Neutrophil (primary cell): Measurements from ENCODE around the gene RASD1.
A peak's percentile ranks its signal among the peaks of the same experiment; 100 is the strongest.

Experiments
- H3K27ac ChIP-seq: fragments of 200-600 bp; sonication (generic); 2 replicates; pipeline ENCODE4 v1.5.1; 2016; ENCODE audit warnings: mild to moderate bottlenecking, moderate library complexity
- H3K27me3 ChIP-seq: fragments of 200-600 bp; sonication (generic); 2 replicates; pipeline ENCODE4 v1.6.0; 2016; ENCODE audit warnings: mild to moderate bottlenecking
- H3K36me3 ChIP-seq: fragments of 200-600 bp; sonication (generic); 2 replicates; pipeline ENCODE4 v1.5.1; 2017
- H3K4me1 ChIP-seq, 2 experiments: fragments of 200-600 bp in 1 of 2; sonication (generic) in 1 of 2; 1 replicate in 1 of 2; 2 replicates in 1 of 2; pipeline versions ENCODE4 v1.5.1 to v1.6.1; 2013 to 2016; ENCODE audit warnings: low read depth in 1 of 2, low read length in 1 of 2, mild to moderate bottlenecking in 1 of 2, moderate library complexity in 1 of 2; ENCODE audit not compliant: control insufficient read depth in 1 of 2, insufficient read depth in 1 of 2
- H3K4me3 ChIP-seq, 2 experiments: fragments of 200-600 bp in 1 of 2; sonication (generic) in 1 of 2; 1 replicate in 1 of 2; 2 replicates in 1 of 2; pipeline ENCODE4 v1.5.1; 2013 to 2016; ENCODE audit warnings: low read depth in 1 of 2, low read length in 1 of 2, mild to moderate bottlenecking in 1 of 2, moderate library complexity in 1 of 2
- H3K9me3 ChIP-seq: fragments of 200-600 bp; sonication (generic); 2 replicates; pipeline ENCODE4 v1.5.1; 2016
- CTCF ChIP-seq: fragments of 200-600 bp; sonication (generic); IDR thresholded peaks from 2 replicates; pipeline ENCODE4 v1.5.1; 2016; ENCODE audit warnings: antibody characterized with exemption

RASD1 gene

GRCh38 chr17:17497845-17498520, 1.8 kb upstream of the RASD1 start:
- Histone ChIP-seq H3K4me1 (peaks cover 18 to 27% of the 10 kb centered on the region in 2 experiments), H3K27ac (no peak overlapping the region), H3K4me3 (no peak overlapping the region), H3K36me3 (peaks cover 2% of the 10 kb centered on the region), H3K9me3 (no peaks in the 10 kb centered on the region), H3K27me3 (peaks cover 55% of the 10 kb centered on the region)
- TF ChIP-seq CTCF, result no peak

GRCh38 chr17:17497065-17497844, 1.1 kb upstream of the RASD1 start:
- H3K36me3 ChIP-seq, result peaks cover 9% of the 10 kb centered on the region
- H3K9me3 ChIP-seq, result no peaks in the 10 kb centered on the region
- peaks cover 55% of the 10 kb centered on the region for H3K27me3 ChIP-seq
- peaks cover 18 to 27% of the 10 kb centered on the region in 2 experiments for H3K4me1 ChIP-seq
- H3K27ac ChIP-seq, result no peak overlapping the region
- H3K4me3 ChIP-seq, result peak overlapping the region in 1 of 2 experiments; percentile 73
- no peak for TF ChIP-seq CTCF

- Histone ChIP-seq H3K9me3 (no peaks in the 10 kb centered on the region), H3K27me3 (peaks cover 55% of the 10 kb centered on the region), H3K4me1 (peaks cover 18 to 27% of the 10 kb centered on the region in 2 experiments), H3K36me3 (peaks cover 25% of the 10 kb centered on the region), H3K4me3 (peak overlapping the region; percentile 67 to 73), H3K27ac (no peak overlapping the region)
- TF ChIP-seq CTCF, result no peak
Measured at GRCh38 chr17:17495536-17496188, 533 bp downstream of the RASD1 start.

- peak overlapping the region in 1 of 2 experiments; percentile 73 for H3K4me3 ChIP-seq
- peaks cover 18 to 27% of the 10 kb centered on the region in 2 experiments for H3K4me1 ChIP-seq
- H3K9me3 ChIP-seq, result no peaks in the 10 kb centered on the region
- peaks cover 55% of the 10 kb centered on the region for H3K27me3 ChIP-seq
- no peak overlapping the region for H3K27ac ChIP-seq
- TF ChIP-seq CTCF, result no peak
- peaks cover 30% of the 10 kb centered on the region for H3K36me3 ChIP-seq
Measured at GRCh38 chr17:17494870-17495535, 1.2 kb downstream of the RASD1 start.

GRCh38 chr17:17494499-17494869, 1.7 kb downstream of the RASD1 start:
- Histone ChIP-seq H3K27me3 (peaks cover 55% of the 10 kb centered on the region), H3K36me3 (peaks cover 30% of the 10 kb centered on the region), H3K27ac (no peak overlapping the region), H3K9me3 (no peaks in the 10 kb centered on the region), H3K4me3 (no peak overlapping the region), H3K4me1 (peaks cover 18 to 27% of the 10 kb centered on the region in 2 experiments)
- TF ChIP-seq CTCF, result no peak
